HK-2 (cell line): Measurements from ENCODE around the gene BABAM2.
"Not testable (repeated sequence)": the region's sequence is repeated elsewhere in the genome, so short reads cannot be mapped to it uniquely, and the experiment has no call there.

Experiments used
- DNase-seq: peaks from one replicate; pipeline ENCODE4 v3.0.0-alpha.2; 2018; ENCODE audit not compliant: unreplicated experiment

BABAM2 gene

DNA sequence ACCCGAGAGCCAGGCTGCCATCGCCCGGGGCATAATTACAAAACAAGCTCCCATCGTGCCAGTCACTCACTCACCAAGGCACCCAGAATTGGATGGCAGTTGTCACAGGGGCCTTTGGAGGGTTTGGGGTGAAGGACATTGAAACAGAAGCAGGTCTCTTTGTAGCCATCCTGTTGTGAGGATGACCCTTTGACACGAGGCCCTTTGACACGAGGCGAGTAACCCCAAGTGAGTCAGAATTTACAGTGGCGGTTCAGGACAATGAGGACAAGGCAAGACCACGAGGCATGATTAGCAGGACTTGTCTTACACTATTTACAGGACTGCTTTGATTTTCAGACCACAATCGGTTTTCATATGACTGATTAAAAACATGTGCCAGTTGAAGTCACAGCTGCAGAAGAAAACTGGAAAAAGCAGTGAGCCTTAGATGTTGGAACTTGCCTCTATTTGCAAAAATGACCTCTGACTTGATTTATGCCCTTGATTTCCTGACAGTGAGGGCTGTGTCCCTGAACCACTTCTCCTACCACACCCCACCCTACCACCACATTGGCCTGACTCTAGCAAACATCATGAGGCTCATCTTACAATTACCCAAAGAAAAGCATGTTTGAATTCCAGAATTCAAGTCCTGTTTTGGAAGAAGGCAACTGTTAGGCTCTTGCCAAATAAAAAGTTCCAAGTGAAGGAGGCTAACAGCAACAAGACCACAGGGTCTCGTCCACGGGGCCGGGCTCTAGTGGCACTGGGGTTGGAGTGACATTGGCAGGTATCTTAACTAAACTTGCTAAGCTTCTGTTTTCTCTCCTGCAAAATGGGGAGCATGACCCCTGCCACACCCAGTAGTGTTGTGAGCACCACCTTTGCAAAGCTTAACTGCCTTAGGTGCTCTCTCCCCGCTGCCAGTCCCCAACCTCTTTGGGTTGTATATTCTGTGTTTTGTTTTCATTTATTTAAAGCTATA lies 437.7 kb downstream of the BABAM2 start:
- DNase-seq = no peak

GRCh38 chr2:28329184-28329583 lies 438.7 kb downstream of the BABAM2 start:
- no peak for DNase-seq

GRCh38 chr2:28330722-28331121 lies 440.2 kb downstream of the BABAM2 start:
- DNase-seq = not testable (repeated sequence)

DNA sequence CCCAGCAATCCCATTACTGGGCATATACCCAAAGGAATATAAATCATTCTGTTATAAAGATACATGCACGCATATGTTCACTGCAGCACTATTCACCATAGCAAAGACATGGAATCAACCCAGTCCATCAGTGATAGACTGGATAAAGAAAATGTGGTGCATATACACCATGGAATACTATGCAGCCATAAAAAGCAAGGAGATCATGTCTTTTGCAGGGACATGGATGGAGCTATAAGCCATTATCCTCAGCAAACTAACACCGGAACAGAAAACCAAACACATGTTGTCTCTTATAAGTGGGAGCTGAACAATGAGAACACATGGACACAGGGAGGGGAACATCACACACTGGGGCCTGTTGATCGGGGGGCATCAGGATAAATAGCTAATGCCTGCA lies 441.3 kb downstream of the BABAM2 start:
- DNase-seq = not testable (repeated sequence)

GRCh38 chr2:28332696-28333095 lies 442.2 kb downstream of the BABAM2 start:
- DNase-seq = no peak

GRCh38 chr2:28333606-28334526 lies 443.3 kb downstream of the BABAM2 start:
- no peak for DNase-seq

DNA sequence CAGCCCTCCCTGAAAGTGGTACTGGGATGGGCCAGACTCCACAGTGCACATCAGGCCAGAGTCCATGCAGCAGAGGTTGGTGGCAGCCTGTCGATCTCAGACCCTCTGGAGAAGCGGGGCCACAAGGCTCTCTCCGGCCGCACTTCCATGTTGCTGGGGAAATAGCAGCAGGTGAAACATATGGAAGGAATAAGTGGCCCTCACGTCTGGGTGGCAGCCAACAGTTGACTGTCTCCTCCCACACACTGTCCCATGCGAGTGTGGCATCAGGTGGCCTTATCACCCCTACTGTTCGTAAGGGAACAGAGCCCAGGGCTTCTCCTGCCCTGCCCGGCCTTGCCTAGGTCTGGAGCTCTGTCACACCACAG lies 444.0 kb downstream of the BABAM2 start:
- DNase-seq = no peak

DNA sequence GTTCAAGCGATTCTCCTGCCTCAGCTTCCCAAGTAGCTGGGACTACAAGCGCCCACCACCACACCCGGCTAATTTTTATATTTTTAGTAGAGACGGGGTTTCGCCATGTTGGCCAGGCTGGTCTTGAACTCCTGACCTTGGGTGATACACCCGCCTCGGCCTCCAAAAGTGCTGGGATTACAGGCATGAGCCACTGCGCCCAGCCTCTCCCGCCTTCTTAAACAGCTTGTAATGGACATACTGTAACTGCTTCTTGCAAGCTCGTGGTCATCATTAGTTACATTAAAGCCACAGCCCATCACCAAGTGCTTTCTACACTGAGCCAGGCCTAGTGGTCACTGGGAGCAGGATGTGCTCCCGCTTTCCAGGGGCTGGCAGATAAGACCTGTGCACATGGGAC lies 444.7 kb downstream of the BABAM2 start:
- DNase-seq = not testable (repeated sequence)

GRCh38 chr2:28335666-28336065 lies 445.1 kb downstream of the BABAM2 start:
- DNase-seq = no peak

GRCh38 chr2:28336264-28336980 lies 445.9 kb downstream of the BABAM2 start:
- DNase-seq = no peak

DNA sequence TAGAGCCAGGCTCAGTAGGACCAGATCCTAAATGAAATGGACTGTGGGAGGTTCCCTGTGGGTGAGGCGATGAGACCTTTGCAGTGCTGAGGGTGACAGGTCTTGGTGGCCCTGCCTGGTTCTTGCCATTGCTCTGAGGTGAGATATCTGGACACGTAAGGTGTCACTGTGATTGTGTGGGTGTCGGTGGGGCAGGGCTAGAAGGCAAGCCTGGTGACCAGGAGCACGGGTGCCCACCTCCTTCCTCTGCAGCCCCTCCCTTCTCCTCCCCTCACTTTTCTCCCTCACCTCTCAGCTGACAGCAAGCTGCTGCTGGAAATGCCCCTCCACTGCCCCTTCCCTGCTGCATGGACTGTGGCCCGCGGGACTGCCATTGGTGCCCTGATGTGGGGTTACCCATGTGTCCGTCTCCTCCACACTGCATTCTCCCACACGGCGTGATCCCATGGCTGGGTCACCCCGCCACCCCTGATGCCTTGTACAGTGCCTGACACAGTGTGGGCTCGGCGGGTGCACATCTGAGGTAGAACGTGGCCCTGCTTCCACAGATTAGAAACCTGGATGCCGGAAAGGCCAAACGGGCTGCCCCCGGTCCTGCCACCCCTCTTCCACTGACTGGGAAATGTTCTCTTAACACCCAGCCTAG lies 446.6 kb downstream of the BABAM2 start:
- no peak for DNase-seq

GRCh38 chr2:28338046-28338817 lies 447.7 kb downstream of the BABAM2 start:
- DNase-seq = no peak

DNA sequence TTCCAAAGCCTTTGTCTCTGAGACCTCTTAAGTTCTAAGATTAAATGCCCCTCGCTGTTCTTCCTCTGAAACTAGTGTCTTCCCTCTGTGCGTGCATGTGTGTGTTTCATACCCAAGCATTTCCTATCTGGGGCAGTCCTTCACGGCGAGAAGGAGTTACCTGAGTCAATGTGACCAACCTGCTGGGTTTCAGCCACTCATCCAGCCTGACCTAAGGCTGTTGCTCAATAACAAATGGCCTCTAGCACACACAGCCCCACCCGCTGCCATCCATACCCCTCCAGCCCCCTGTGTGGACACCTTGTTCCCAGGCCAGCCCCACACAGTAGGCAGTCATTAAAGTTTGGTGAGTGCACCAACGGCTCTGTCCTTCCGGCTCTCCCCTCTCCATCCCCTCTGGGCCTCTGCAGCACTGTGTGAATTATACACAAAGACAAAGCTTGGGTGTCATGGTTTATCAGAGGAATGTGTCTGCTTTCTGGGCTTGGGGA lies 448.3 kb downstream of the BABAM2 start:
- no peak for DNase-seq

DNA sequence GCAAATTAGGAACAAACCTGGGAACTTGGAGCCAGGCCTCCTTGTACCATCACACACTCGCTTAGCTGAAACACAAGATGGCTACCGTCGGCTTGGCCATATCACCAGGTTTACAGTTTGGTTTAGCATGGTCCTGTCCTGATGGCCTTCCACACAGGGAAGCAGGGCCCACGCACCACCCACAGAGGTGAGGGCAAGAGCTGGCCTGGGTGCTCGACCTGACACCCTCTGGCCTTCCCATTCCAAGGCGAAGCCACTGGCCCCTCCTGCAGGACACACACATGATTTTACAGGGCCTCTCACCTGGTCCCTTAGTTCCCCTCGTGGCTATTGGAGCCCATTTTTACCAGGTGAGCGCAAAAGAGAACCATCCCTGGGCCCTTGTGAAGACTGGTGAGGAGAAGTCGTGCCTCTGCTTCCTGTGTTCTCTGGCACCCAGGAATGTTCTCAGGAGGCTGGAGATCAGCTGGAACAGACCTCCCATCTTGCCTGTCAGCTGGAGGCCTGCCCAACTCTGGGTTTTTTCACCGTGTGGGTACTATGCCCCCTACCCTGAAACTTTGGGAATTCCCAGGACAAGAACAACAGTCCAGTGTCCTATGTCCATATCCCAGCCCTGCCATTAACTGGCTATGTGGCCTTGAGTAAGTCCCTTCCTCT lies 449.1 kb downstream of the BABAM2 start:
- no peak for DNase-seq

DNA sequence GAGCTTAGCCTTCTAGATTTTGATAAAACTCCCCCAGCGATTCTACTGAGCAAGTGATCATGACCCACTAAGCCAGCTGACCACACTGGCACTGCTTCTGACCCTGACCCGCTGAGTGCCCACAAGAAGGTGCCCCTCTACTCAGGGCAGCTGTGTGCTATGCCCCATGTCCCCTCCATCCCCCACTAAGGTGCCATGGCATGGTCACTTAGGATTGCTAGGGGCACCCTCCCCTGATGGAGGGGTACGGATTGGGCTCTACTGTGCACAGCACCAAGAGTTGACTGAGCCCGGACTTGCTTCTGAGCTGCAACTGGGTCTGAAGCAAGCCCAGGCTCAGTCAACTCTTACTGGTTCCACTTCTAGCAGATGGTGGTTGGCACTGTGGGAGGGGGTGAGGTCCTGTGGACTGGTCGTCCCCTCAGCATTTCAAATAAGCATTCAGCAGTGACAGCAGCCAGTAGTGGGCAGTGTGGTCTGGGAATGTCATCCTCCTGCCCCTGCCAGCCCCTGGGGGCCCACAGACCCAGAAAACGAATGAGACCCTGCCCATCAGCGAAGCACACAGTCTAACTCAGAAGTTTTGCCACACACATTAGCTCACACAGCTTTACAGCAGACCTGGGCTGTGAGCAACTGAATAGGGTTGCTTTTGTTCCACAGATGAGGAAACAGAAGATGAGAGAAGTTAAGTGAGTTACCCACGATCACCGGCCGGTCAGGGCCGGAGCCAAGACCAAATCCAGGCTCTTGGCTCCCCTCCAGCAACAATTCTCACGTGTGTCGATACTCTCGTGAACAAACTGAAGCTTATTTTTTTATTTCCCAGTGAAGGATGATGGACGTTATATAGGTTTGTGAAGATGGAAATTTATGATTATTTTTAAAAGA lies 450.0 kb downstream of the BABAM2 start:
- no peak for DNase-seq

GRCh38 chr2:28341208-28341891 lies 450.8 kb downstream of the BABAM2 start:
- DNase-seq = no peak

DNA sequence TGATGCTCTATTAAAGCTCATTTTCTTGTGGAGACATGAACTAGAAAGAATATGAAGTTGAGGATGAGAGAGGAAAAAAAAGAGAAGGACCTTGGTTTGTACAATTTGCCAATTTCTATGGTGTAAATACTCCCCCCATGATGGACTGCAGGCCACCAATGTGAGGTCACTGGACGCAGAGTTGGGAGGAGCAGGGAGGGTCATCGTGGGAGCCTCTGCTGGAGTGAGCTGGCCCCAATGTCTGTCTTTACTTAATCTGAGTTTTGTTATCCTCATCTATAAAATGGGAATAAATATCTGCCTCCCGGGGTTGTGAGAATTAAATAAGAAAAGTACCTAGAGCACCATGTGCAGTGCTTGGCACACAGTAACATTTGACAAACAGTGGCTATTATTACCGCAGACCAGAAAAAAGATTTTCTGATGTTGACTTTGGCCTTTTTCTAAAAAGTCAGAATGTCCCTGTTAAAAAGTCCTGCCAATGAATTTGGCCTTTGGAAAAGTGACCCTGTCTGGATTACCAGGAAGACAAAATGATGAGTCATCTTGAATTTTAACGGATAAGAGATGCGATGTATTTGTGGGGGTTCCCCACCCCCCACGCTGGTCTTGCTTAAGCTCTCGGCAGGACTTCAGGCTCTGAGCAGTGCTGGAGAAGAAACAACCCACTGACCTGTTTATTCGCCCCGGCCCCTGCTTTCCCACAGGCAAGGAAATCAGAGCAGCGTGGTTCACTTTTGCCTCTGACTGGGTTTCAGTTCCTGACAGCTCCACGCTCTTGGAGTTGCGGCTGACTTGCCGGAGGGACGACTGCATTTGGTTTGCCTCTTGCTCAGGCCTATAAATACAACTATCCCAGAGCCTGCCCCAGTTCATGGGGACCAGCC lies 451.8 kb downstream of the BABAM2 start:
- DNase-seq = no peak
